ACC112 (cell line): ENCODE measurements around the gene KRT36.
A peak's percentile ranks its signal among the peaks of the same experiment; 100 is the strongest.

Source experiments
- H2AFZ ChIP-seq: fragments of 200-600 bp; sonication (generic); one replicate; pipeline ENCODE4 v1.6.0; 2017; ENCODE audit warnings: antibody characterized with exemption, low read length; ENCODE audit not compliant: unreplicated experiment
- H3K27ac ChIP-seq: fragments of 200-600 bp; sonication (generic); 2 replicates; pipeline ENCODE4 v1.5.1; 2014; ENCODE audit warnings: low read depth, mild to moderate bottlenecking, antibody characterized with exemption, low read length, moderate library complexity
- H3K27me3 ChIP-seq: fragments of 200-600 bp; sonication (generic); 2 replicates; pipeline ENCODE4 v1.6.1; 2014; ENCODE audit warnings: mild to moderate bottlenecking, antibody characterized with exemption, low read length, moderate library complexity, mixed read lengths; ENCODE audit not compliant: insufficient read depth
- H3K36me3 ChIP-seq: fragments of 200-600 bp; sonication (generic); 2 replicates; pipeline ENCODE4 v1.6.1; 2016; ENCODE audit warnings: mild to moderate bottlenecking, antibody characterized with exemption, low read length, moderate library complexity, mixed read lengths; ENCODE audit not compliant: insufficient read depth
- H3K4me1 ChIP-seq: fragments of 200-600 bp; sonication (generic); one replicate; pipeline ENCODE4 v1.6.1; 2016; ENCODE audit warnings: low read length, mixed read lengths; ENCODE audit not compliant: insufficient read depth, unreplicated experiment, control insufficient read depth
- H3K4me3 ChIP-seq: fragments of 200-600 bp; sonication (generic); 2 replicates; pipeline ENCODE4 v1.5.1; 2014; ENCODE audit warnings: mild to moderate bottlenecking, low read depth, low read length
- H3K79me2 ChIP-seq: fragments of 200-600 bp; sonication (generic); one replicate; pipeline ENCODE4 v1.6.0; 2016; ENCODE audit warnings: low read length; ENCODE audit not compliant: control insufficient read depth, unreplicated experiment, insufficient read depth

KRT36 gene

GRCh38 chr17:41468346-41468745 lies 21.4 kb downstream of the KRT36 start:
- peaks cover 13% of the 10 kb centered on the region for H3K4me1 ChIP-seq
- H3K4me3 ChIP-seq: no peak overlapping the region
- H3K36me3 ChIP-seq: no peaks in the 10 kb centered on the region
- H3K27ac ChIP-seq: no peak overlapping the region
- no peaks in the 10 kb centered on the region for H3K27me3 ChIP-seq
- H3K79me2 ChIP-seq: no peaks in the 10 kb centered on the region
- no peak overlapping the region for H2AFZ ChIP-seq

DNA sequence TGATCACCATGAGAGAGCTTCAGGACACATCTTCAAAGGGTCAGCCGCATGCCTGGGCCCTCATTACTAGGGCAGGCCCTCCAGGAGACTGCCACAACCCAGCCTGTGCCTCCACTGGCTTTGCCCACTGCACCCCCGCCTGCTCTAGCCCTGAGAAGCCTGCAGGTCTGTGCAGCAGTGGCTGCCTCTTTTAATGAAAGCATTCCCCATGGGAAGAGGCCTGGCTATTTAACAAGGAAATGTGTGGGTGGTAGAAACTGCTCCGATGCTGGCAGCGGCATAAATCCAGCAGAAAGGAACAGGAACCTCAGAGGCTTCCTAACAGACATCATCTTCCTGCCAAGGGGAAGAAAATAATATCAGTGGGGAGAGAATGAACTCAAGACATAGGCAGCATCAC lies 22.1 kb downstream of the KRT36 start:
- H3K36me3 ChIP-seq: no peaks in the 10 kb centered on the region
- H2AFZ ChIP-seq: no peak overlapping the region
- H3K4me1 ChIP-seq: peaks cover 13% of the 10 kb centered on the region
- H3K27ac ChIP-seq: no peak overlapping the region
- H3K79me2 ChIP-seq: no peaks in the 10 kb centered on the region
- H3K27me3 ChIP-seq: no peaks in the 10 kb centered on the region
- H3K4me3 ChIP-seq: no peak overlapping the region

DNA sequence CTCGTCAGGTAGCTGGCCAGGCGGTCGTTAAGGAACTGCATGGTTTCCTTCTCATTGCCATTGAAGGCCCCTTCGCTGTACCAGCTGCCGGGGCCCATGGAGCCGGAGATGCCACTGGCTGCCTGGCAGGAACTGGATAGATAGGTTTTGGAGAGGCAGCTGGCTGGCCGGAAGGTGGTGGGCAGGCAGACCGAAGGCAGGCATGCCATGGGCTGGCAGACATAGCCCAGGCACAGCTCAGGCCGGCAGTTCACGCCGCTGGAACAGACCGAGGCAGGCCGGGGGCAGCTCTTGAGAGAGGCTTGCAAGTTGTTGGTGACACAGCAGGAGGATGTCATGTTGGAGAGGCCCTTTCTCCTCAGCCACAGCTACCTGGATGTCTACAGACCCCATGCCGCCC lies 22.7 kb downstream of the KRT36 start, which contains the start of gene KRT32:
Gene KRT32, minus strand, starts transcription at position 399 of the 400 bp plus-strand sequence. Its CDS starts 61 bp downstream, at position 338.
- Histone ChIP-seq H3K79me2 (no peaks in the 10 kb centered on the region), H3K27me3 (no peaks in the 10 kb centered on the region), H2AFZ (no peak within 1 kb of the TSS), H3K27ac (no peak within 1 kb of the TSS), H3K36me3 (no peaks in the 10 kb centered on the region), H3K4me3 (no peak within 1 kb of the TSS), H3K4me1 (peaks cover 13% of the 10 kb centered on the region)

GRCh38 chr17:41464682-41465081 lies 25.0 kb downstream of the KRT36 start:
- Histone ChIP-seq H3K4me1 (peaks cover 13% of the 10 kb centered on the region), H3K36me3 (no peaks in the 10 kb centered on the region), H3K27me3 (no peaks in the 10 kb centered on the region), H3K4me3 (no peak overlapping the region), H2AFZ (no peak overlapping the region), H3K79me2 (no peaks in the 10 kb centered on the region), H3K27ac (0 out of 2 replicates have a peak overlapping the region, but pooled peaks have one; percentile 13)

DNA sequence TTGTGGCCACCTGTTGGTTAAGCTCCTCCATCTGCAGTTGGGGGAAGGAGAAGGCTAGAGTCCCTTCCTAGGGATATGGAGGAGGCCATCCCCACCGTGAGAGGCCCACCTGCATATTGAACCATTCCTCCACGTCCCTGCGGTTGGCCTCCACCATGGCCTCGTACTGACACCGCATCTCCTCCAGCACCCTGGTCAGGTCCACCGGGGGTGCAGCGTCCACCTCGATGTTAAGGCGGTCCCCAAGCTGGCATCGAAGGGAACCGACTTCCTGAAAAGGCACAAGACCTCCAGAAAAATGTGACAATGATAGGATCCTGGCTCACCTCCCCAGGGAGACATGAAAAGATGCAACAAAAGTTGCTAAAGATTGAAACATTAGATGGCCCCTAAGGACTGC lies 25.5 kb downstream of the KRT36 start:
- 0 out of 2 replicates have a peak overlapping the region, but pooled peaks have one; percentile 13 for H3K27ac ChIP-seq
- no peak overlapping the region for H2AFZ ChIP-seq
- no peaks in the 10 kb centered on the region for H3K27me3 ChIP-seq
- no peaks in the 10 kb centered on the region for H3K79me2 ChIP-seq
- peaks cover 13% of the 10 kb centered on the region for H3K4me1 ChIP-seq
- no peaks in the 10 kb centered on the region for H3K36me3 ChIP-seq
- H3K4me3 ChIP-seq: no peak overlapping the region

DNA sequence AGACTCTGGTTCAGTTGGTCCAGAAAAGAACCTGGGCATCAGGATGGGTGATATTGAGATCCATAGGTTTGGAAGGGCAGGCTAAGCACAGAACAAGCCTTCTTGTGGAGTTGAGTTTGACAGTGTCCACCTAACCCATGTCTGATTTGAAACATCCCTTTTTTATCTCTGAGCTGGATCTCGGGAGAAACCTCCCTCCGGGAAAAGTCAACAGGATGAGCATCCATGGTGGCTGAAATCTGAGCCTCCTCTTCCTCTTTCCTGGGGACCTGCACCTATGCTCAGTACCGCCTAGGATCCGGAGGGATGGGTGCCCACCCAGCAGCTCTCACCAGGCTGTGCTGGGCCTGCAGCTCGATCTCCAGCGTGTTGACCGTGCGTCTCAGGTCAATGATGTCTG lies 26.0 kb downstream of the KRT36 start:
- Histone ChIP-seq H3K27ac (no peak overlapping the region), H3K79me2 (no peaks in the 10 kb centered on the region), H3K36me3 (no peaks in the 10 kb centered on the region), H2AFZ (no peak overlapping the region), H3K4me3 (no peak overlapping the region), H3K4me1 (peaks cover 13% of the 10 kb centered on the region), H3K27me3 (no peaks in the 10 kb centered on the region)

GRCh38 chr17:41462705-41463104 lies 27.0 kb downstream of the KRT36 start:
- no peak overlapping the region for H2AFZ ChIP-seq
- H3K27me3 ChIP-seq: no peaks in the 10 kb centered on the region
- no peaks in the 10 kb centered on the region for H3K79me2 ChIP-seq
- H3K4me3 ChIP-seq: no peak overlapping the region
- no peak overlapping the region for H3K27ac ChIP-seq
- H3K36me3 ChIP-seq: no peaks in the 10 kb centered on the region
- peaks cover 13% of the 10 kb centered on the region for H3K4me1 ChIP-seq

DNA sequence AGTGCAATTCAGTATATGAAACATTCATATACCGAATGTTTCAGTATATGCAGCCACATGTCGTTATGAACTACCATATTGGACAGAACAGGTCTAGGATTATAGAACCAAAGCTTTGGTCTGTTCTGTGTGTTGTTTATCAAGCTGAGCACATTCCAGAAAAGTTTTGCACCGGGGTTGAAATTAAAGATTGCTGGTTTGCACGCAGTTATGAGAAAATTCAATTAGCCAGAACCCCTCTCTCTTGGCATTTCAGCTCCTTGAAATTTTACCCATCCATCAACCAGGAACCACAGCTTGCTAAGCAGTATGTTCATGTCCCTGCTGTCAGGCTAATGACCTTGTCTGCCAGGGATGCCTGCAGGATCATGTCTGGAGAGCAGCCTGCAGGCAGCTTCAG lies 32.0 kb downstream of the KRT36 start:
- no peak overlapping the region for H3K4me3 ChIP-seq
- no peak overlapping the region for H3K27ac ChIP-seq
- peaks cover 4% of the 10 kb centered on the region; the same call in 1 of the 2 replicates for H3K27me3 ChIP-seq

DNA sequence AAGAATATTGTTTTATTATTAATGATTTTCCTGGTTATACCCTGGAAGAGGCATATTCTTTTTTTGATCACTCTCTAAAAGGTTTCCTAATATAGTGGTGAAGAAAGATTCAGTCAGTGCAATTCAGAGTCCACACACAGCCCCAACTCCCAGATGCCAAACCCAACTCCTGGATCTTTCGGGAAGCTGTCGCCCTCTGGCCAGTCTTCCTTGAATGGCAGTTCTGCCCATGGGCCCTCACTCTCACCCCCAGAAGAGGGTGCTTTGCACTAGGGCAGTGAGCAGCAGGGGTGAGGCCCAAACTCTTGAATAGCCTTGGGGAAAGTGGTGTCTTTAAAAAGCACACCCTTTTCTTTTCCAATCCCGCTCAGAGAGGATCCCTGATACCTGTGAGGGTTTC lies 33.5 kb downstream of the KRT36 start:
- Histone ChIP-seq H2AFZ (no peak overlapping the region), H3K4me1 (peaks cover 5% of the 10 kb centered on the region), H3K27ac (no peak overlapping the region), H3K79me2 (no peaks in the 10 kb centered on the region), H3K36me3 (no peaks in the 10 kb centered on the region), H3K4me3 (no peak overlapping the region), H3K27me3 (peaks cover 9% of the 10 kb centered on the region; the same call in 1 of the 2 replicates)

More for the DNA sequence above, 32.0 kb downstream of the KRT36 start:
- no peaks in the 10 kb centered on the region for H3K79me2 ChIP-seq
- no peaks in the 10 kb centered on the region for H3K36me3 ChIP-seq
- H2AFZ ChIP-seq: no peak overlapping the region
- peaks cover 5% of the 10 kb centered on the region for H3K4me1 ChIP-seq

DNA sequence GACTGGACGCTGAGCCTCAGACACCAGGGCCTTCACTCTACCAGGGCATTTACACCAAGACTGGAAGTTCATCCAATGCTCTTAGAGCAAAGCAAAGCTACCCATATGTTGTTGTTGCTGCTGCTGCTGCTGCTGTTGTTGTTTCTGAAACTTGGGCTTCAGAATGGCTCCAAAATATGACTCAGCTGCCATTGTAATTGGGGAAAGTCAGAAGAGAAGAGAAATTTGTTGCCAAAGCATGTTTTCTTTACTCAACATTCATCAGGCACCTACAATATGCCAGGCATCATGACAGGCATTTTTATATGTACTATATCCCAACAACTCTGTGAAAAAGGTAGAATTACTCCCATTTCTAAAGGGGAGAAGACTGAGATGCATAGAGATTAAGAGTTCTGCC lies 34.5 kb downstream of the KRT36 start:
- H3K36me3 ChIP-seq: no peaks in the 10 kb centered on the region

GRCh38 chr17:41453066-41453465 lies 36.6 kb downstream of the KRT36 start:
- H3K27me3 ChIP-seq: peaks cover 9% of the 10 kb centered on the region; the same call in 1 of the 2 replicates
- H3K27ac ChIP-seq: no peak overlapping the region
- no peaks in the 10 kb centered on the region for H3K79me2 ChIP-seq
- H3K4me3 ChIP-seq: no peak overlapping the region
- no peaks in the 10 kb centered on the region for H3K36me3 ChIP-seq
- peaks cover 5% of the 10 kb centered on the region for H3K4me1 ChIP-seq
- H2AFZ ChIP-seq: no peak overlapping the region

More for the DNA sequence above, 34.5 kb downstream of the KRT36 start:
- H2AFZ ChIP-seq: peak overlapping the region; percentile 22
- no peaks in the 10 kb centered on the region for H3K79me2 ChIP-seq
- peaks cover 9% of the 10 kb centered on the region; the same call in 1 of the 2 replicates for H3K27me3 ChIP-seq
- peaks cover 5% of the 10 kb centered on the region for H3K4me1 ChIP-seq
- H3K27ac ChIP-seq: no peak overlapping the region
- no peak overlapping the region for H3K4me3 ChIP-seq
